ENCODE results near the gene GLB1L3. TPM values are rescaled to one million over a fixed set of nuclear protein-coding genes. Genes with fewer than 3 reads are reported as not detected.

The GLB1L3 gene
- polyA plus RNA-seq, 1 donor (not counting 4 experiments of a cell fraction or from before 2014, with no cell fraction given), result 3.0 TPM

- no peak for DNase-seq (ENCODE audit: low read depth, low spot score)
- FAIRE-seq, result no peak
- Histone ChIP-seq H3K9me3 (ENCODE audit: control insufficient read depth, low read depth, low read length) (no peaks in the 10 kb centered on the region), H3K9ac (ENCODE audit: control insufficient read depth, extremely low read depth, insufficient read depth, low read length) (peak overlapping the region; percentile 76), H2AFZ (ENCODE audit: control insufficient read depth, low read length) (peak overlapping the region; percentile 90), H3K4me1 (ENCODE audit: control insufficient read depth, extremely low read depth, insufficient read depth, low read length) (peaks cover 11% of the 10 kb centered on the region), H3K27ac (ENCODE audit: control insufficient read depth, insufficient read depth, low read length) (peak overlapping the region; percentile 41), H3K4me2 (ENCODE audit: control insufficient read depth, extremely low read depth, insufficient read depth, low read depth, low read length) (peak overlapping the region; percentile 63), H4K20me1 (ENCODE audit: control insufficient read depth, extremely low read depth, insufficient read depth, low read length) (no peaks in the 10 kb centered on the region), H3K79me2 (ENCODE audit: control insufficient read depth, insufficient read depth, low read length) (peaks cover 16% of the 10 kb centered on the region), H3K36me3 (ENCODE audit: control insufficient read depth in 2 of 2, extremely low read depth in 1 of 2, insufficient read depth in 2 of 2, low read length in 2 of 2) (peaks cover 0 to 1% of the 10 kb centered on the region in 2 experiments), H3K4me3 (ENCODE audit: control insufficient read depth in 2 of 3, extremely low read depth in 1 of 3, insufficient read depth in 2 of 3, low read depth in 1 of 3, low read length in 3 of 3) (peak overlapping the region; percentile 67 to 93 (median 68)), H3K9me1 (ENCODE audit: control insufficient read depth, extremely low read depth, insufficient read depth, low read length) (no peaks in the 10 kb centered on the region), H3K27me3 (ENCODE audit: control insufficient read depth, extremely low read depth, insufficient read depth, low read length) (no peaks in the 10 kb centered on the region)
- dilution Hi-C loops (cut with MboI; ENCODE audit: extremely low pct_ligation_motif_present, low sequenced_read_pairs), result no loop called here
- TF ChIP-seq CTCF (optimal IDR thresholded peaks at IDR 0.05 in 1 of 3, IDR thresholded peaks at IDR 0.05 in 1 of 3, conservative IDR thresholded peaks at IDR 0.05 in 1 of 3; ENCODE audit: extremely low read depth in 1 of 3, insufficient read depth in 2 of 3, low read length in 3 of 3) (no peak), EZH2 (IDR thresholded peaks at IDR 0.05; ENCODE audit: low read length) (no peak)
Observed at GRCh38 chr11:134275188-134275533, 1.0 kb upstream of the GLB1L3 start.

GRCh38 chr11:134276396-134277182 is 410 bp downstream of the GLB1L3 start:
- H2AFZ ChIP-seq (ENCODE audit: control insufficient read depth, low read length), result peak overlapping the region; percentile 62
- H3K4me1 ChIP-seq (ENCODE audit: control insufficient read depth, extremely low read depth, insufficient read depth, low read length), result peaks cover 11% of the 10 kb centered on the region
- H3K27me3 ChIP-seq (ENCODE audit: control insufficient read depth, extremely low read depth, insufficient read depth, low read length), result no peaks in the 10 kb centered on the region
- no peaks in the 10 kb centered on the region for H3K9me3 ChIP-seq (ENCODE audit: control insufficient read depth, low read depth, low read length)
- H3K9me1 ChIP-seq (ENCODE audit: control insufficient read depth, extremely low read depth, insufficient read depth, low read length), result no peaks in the 10 kb centered on the region
- H3K36me3 ChIP-seq (ENCODE audit: control insufficient read depth in 2 of 2, extremely low read depth in 1 of 2, insufficient read depth in 2 of 2, low read length in 2 of 2), result no peaks in the 10 kb centered on the region
- TF ChIP-seq EZH2 (IDR thresholded peaks at IDR 0.05; ENCODE audit: low read length), result no peak
- TF ChIP-seq CTCF (optimal IDR thresholded peaks at IDR 0.05 in 1 of 3, IDR thresholded peaks at IDR 0.05 in 1 of 3, conservative IDR thresholded peaks at IDR 0.05 in 1 of 3; ENCODE audit: extremely low read depth in 1 of 3, insufficient read depth in 2 of 3, low read length in 3 of 3), result peak in 1 of 3 experiments; percentile 4
- DNase-seq (ENCODE audit: low read depth, low spot score), result no peak
- no peaks in the 10 kb centered on the region for H4K20me1 ChIP-seq (ENCODE audit: control insufficient read depth, extremely low read depth, insufficient read depth, low read length)
- dilution Hi-C loops (cut with MboI; ENCODE audit: extremely low pct_ligation_motif_present, low sequenced_read_pairs), result no loop called here
- peak overlapping the region; percentile 63 for H3K4me2 ChIP-seq (ENCODE audit: control insufficient read depth, extremely low read depth, insufficient read depth, low read depth, low read length)
- peaks cover 15% of the 10 kb centered on the region for H3K79me2 ChIP-seq (ENCODE audit: control insufficient read depth, insufficient read depth, low read length)
- no peak overlapping the region for H3K27ac ChIP-seq (ENCODE audit: control insufficient read depth, insufficient read depth, low read length)
- H3K9ac ChIP-seq (ENCODE audit: control insufficient read depth, extremely low read depth, insufficient read depth, low read length), result peak overlapping the region; percentile 76
- no peak for FAIRE-seq
- peak overlapping the region; percentile 67 to 93 (median 68) for H3K4me3 ChIP-seq (ENCODE audit: control insufficient read depth in 2 of 3, extremely low read depth in 1 of 3, insufficient read depth in 2 of 3, low read depth in 1 of 3, low read length in 3 of 3)

Measured in keratinocyte (primary cell).